Epithelial cell of prostate (primary cell): ENCODE measurements around the gene PFKFB4.
"Not testable (repeated sequence)": the region's sequence is repeated elsewhere in the genome, so short reads cannot be mapped to it uniquely, and the experiment has no call there.

ENCODE experiments used
- DNase-seq: peaks from one replicate; pipeline ENCODE4 v3.0.0-alpha.2; 2011; ENCODE audit warnings: low read depth, low spot score
- H3K27ac ChIP-seq: fragments of 450-650 bp; 2 replicates; pipeline ENCODE4 v1.5.1; 2017; ENCODE audit warnings: mild to moderate bottlenecking

The PFKFB4 gene

DNA sequence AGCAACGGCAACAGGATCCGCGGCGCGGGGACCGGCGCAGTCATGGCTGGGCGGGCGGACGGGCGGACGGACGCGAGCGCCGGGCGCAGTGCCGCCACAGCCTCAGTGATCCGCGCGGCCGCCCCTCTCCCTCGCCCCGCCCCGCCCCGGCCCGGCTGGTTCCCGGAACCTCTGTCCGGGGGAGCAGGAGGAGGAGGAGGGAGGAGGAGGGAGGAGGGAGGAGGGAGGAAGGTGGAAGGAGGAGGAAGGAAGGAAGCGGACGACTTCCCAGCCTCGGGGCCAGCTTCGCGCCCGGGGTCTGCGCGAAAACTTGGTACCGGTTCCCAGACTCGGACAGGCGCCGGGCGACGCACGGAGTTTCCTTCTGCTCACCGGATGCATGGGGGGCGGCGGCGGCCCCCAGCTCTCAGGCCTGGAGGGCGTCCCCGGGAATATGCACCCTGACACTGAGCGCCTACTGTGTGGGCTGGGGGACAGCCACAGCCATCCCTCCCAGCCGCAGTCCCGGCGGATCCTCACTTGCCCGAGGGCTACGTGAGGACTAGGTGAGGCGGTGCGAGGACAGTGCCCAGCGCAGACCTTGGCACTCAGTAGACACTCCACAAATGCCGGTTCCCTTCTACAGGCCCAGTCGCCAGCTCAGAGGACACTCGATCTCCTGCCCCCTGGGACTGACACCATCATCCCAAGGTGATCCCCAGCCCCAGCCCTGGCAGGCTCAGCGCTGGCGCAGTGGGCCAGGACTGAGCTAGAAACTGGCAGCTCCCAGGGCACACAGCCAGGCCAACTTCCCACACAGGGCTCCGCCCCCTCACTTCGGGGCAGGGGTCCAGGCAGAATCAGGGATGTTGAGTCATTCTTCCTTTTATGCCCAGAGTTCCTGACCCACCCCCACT lies 52.3 kb downstream of the PFKFB4 start, which contains the start of gene SHISA5:
Gene SHISA5 (minus strand): TSS at position 124 of the 896 bp plus-strand sequence. CDS start 80 bp downstream, at position 44.
- H3K27ac ChIP-seq, result peak within 1 kb of the TSS; percentile 37
- no peak for DNase-seq

DNA sequence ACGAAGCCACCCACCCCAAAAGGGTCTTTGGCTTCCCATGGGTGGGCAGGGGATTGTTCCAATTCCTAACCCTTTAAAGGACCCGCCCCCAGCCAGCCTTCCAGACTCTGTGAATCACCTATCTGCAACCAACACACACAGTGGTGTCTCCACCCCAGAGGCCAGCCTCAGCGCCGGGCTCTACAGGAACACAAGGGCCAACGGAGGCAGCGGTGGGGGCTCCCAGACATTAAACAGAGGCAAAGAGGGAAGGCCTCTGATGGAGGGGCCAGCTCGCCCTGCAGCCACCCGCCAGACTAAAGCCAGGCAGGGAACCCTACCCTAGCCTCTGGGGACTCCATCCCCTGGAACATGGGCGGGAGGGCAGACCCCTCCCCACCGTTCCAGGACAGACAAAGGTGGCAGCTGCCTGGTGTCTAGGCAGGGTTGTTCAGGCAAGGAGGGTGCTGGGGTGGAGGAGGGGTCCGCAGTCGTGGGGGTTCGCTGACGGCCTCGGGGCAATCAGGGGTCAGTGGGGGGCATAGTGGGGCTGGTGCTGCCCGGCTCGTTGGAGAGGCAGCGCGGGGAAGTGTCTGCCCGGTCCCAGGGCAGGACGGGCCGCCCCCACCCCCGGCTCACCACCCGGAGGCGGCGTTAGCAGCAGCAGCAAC lies 53.1 kb downstream of the PFKFB4 start:
- DNase-seq, result no peak
- peak overlapping the region; percentile 37 for H3K27ac ChIP-seq

GRCh38 chr3:48502728-48503168 lies 53.9 kb downstream of the PFKFB4 start:
- H3K27ac ChIP-seq, result no peak overlapping the region
- DNase-seq, result no peak

GRCh38 chr3:48502121-48502520 lies 54.5 kb downstream of the PFKFB4 start:
- DNase-seq, result no peak
- no peak overlapping the region for H3K27ac ChIP-seq

DNA sequence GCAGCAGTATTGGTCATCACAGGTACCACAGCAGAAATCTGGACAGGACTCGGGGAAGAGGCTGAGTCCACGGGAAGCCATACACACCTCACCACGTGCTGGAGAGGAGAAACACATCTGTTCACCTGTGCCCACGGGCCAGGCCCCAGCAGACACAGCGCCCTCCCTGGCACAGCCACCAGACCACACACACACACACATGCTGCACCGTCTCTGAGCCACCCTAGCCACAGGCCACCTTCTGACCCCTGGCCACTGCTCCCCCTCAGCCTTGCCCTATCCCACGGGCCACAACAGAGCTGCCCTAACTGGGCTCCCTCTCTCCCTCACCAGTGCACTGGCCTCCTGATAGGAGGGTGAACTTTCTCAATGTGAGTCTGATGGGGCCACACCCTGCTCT lies 55.4 kb downstream of the PFKFB4 start:
- no peak overlapping the region for H3K27ac ChIP-seq
- DNase-seq, result no peak

DNA sequence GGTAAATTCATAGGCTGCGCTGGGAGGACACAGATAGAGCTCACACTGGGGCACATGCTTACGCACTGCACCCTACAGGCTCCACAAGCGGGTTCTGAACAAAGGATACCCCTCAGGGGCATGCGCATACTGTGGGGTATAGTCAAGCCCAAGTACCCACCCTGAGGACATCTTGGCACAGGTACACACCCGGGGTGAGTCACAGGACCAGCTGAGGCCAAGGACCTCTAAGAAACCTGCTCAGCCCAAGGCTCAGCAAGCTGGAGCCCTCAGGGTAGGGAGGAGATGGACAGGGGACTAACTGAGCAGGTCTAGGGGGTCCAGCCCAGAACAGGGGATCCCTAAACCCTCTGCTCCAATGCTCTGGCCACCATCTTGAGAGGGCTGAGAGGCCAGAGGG lies 55.9 kb downstream of the PFKFB4 start:
- DNase-seq, result no peak
- no peak overlapping the region for H3K27ac ChIP-seq

DNA sequence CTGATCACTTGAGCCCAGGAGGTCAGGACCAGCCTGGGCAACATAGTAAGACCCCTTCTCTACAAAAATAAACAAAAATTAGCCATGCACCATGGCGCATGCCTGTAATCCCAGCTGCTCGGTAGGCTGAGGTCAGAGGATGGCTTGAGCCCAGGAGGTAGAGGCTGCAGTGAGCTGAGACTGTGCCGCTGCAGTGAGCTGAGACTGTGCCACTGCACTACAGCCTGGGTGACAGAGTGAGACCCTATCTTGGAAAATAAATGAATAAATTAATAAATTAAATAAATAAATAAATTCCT lies 63.5 kb downstream of the PFKFB4 start:
- DNase-seq, result no peak

DNA sequence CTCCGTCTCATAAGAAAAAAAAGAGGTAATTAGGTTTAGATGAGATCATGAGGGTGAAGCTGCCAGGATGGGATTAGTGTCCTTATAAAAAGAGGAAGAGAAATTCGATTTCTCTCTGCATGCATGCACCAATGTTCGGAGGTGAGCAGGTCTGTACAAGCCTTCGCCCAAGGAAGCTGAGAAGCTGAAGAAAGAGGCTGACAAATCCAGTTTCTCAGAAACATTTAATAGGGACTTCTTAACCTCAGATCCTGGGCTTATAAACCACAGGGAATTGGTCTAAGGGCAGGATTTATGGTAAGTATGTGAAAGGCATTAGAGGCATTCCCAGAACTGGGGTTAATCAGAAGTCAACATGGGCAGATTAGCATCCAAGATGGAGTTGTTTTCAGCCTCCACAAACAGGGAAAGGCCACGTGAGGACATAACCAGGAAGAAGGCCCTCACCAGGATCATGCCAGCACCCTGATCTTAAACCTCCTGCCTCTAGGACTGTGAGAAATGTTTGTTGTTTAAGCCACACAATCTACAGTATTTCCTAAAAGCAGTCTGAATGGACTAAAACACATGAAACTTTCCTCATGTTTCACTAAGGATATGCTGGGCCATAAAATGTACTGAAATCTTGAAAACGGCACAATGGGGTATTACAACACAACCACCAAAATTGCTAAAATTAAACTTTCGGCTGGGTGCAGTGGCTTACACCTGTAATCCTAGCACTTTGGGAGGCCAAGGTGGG lies 64.0 kb downstream of the PFKFB4 start:
- H3K27ac ChIP-seq, result peak overlapping the region; percentile 92
- peak; percentile 96 for DNase-seq

More for the DNA sequence above, 63.5 kb downstream of the PFKFB4 start:
- peak overlapping the region; percentile 92 for H3K27ac ChIP-seq

DNA sequence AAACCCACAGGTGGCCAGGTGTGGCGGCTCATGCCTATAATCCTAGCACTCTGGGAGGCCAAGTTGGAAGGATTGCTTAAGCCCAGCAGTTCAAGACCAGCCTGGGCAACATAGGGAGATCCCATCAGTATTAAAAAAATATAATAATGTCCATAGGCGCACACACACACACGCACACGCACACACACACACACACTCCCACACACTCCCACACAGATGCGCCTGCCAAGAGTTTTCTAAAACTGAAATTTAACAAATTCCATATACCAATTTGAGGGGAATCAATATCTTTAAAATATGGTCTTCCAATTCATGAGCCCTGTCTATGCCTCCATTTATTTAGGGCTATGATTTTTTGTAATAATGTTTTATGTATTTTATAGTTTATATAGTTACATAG lies 69.7 kb downstream of the PFKFB4 start:
- no peak for DNase-seq
- no peak overlapping the region for H3K27ac ChIP-seq

DNA sequence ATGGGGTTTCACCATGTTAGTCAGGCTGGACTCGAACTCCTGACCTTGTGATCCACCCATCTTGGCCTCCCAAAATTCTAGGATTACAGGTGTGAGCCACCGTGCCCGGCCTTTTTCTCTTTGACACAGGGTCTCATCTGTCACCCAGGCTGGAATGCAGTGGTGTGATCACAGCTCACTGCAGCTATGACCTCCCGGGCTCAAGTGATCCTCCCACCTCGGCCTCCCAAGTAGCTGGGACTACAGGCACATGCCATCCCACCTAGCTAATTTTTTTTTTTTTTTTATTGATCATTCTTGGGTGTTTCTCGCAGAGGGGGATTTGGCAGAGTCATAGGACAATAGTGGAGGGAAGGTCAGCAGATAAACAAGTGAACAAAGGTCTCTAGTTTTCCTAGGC lies 73.8 kb downstream of the PFKFB4 start:
- H3K27ac ChIP-seq, DNase-seq: not testable (repeated sequence)

DNA sequence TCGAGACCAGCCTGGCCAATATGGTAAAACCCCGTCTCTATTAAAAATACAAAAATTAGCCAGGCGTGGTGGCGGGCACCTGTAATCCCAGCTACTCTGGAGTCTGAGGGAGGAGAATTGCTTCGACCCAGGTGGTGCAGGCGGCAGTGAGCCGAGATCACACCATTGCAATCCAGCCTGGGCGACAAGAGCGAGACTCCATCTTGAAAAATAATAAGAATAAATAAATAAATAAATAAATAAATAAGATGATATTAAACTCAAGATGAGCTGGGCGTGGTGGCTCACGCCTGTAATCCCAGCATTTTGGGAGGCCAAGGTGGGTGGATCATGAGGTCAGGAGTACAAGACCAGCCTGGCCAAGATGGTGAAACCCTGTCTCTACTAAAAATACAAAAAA lies 75.7 kb downstream of the PFKFB4 start:
- H3K27ac ChIP-seq, DNase-seq: not testable (repeated sequence)

GRCh38 chr3:48478626-48479555 lies 77.7 kb downstream of the PFKFB4 start:
- DNase-seq, result no peak
- H3K27ac ChIP-seq, result no peak overlapping the region

DNA sequence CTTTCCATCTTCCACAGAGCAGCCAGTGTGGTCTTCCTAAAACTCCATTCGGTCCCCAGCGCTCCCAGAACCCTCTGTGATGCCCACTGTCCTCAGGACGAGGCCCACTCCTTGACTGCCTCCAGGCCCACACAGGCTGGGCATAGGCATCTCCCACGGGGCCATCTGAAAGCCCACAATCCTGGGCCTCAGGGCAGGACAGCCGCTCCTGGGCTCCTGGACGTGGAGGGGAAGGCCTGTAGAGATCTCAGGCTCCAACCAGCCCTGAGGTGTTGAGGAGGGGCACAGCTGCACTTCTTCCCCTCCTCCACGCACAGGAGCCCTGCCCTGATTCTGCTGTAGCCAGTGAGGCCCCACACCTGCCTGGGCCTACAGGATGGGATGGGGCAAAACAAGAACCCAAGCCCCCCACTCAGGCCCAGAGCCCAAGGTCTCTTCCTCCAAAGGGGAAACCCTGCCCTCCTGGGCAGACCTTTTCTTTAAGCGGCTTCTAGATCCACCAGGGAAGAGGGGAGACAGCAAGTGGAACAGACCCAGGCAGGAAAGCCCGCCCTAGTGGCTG lies 78.6 kb downstream of the PFKFB4 start:
- no peak for DNase-seq
- no peak overlapping the region for H3K27ac ChIP-seq

GRCh38 chr3:48476426-48477053 lies 80.1 kb downstream of the PFKFB4 start:
- no peak for DNase-seq
- no peak overlapping the region for H3K27ac ChIP-seq

GRCh38 chr3:48475188-48475587 lies 81.4 kb downstream of the PFKFB4 start:
- DNase-seq, result no peak
- H3K27ac ChIP-seq, result no peak overlapping the region

GRCh38 chr3:48474619-48475018 lies 82.0 kb downstream of the PFKFB4 start:
- no peak for DNase-seq

GRCh38 chr3:48474031-48474430 lies 82.6 kb downstream of the PFKFB4 start:
- not testable (repeated sequence) for H3K27ac ChIP-seq, DNase-seq

More at GRCh38 chr3:48474619-48475018, 82.0 kb downstream of the PFKFB4 start:
- no peak overlapping the region for H3K27ac ChIP-seq

DNA sequence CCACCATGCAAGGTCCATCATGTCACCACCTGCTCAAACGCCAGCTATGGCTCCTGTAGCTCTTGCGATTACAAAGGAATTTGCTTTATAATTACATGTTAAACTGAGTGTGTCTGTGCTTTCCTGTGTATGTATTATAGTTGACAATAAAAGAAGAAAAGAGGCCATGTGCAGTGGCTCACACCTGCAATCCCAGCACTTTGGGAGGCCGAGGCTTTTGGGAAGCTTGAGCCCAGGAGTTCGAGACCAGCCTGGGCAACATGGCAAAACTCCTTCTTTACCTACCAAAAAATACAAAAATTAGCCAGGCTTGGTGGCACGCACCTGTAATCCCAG lies 83.0 kb downstream of the PFKFB4 start:
- H3K27ac ChIP-seq, result peak overlapping the region; percentile 82
- no peak for DNase-seq
